K562 (cell line): ENCODE measurements around the gene CNTD1. TPM values are rescaled to one million over a fixed set of nuclear protein-coding genes. Genes with fewer than 3 reads are reported as not detected.

ENCODE experiments used
- CHD7 ChIP-seq: fragments of 200-600 bp; sonication (generic); IDR thresholded peaks from one replicate; pipeline ENCODE4 v1.6.1; 2012; ENCODE audit warnings: mild to moderate bottlenecking, low read depth, low read length, inconsistent platforms
- DPF2 ChIP-seq: fragments of 450-650 bp; IDR thresholded peaks from 2 replicates; pipeline ENCODE4 v1.6.1; 2016
- E2F3 ChIP-seq: fragments of 250-450 bp; sonication (Bioruptor Pico); IDR thresholded peaks from 2 replicates; pipeline ENCODE4 v1.4.0; 2020; ENCODE audit warnings: mild to moderate bottlenecking
- GMEB1 ChIP-seq: fragments of 250-450 bp; sonication (Bioruptor Pico); IDR thresholded peaks from 2 replicates; pipeline ENCODE4 v1.4.0; 2020; ENCODE audit warnings: mild to moderate bottlenecking
- IRF1 ChIP-seq: sonication (generic); formaldehyde crosslinking; IDR thresholded peaks from 2 replicates; pipeline ENCODE4 v1.8.0; 2022; ENCODE audit warnings: missing genetic modification reagents, mild to moderate bottlenecking, borderline replicate concordance
- JUNB ChIP-seq: fragments of 450-650 bp; formaldehyde crosslinking; conservative IDR thresholded peaks from 2 replicates; pipeline ENCODE4 v1.4.0; 2020; ENCODE audit warnings: mild to moderate bottlenecking
- RFX7 ChIP-seq: fragments of 250-450 bp; sonication (Bioruptor Pico); IDR thresholded peaks from 2 replicates; pipeline ENCODE4 v1.5.1; 2021; ENCODE audit warnings: mild to moderate bottlenecking
- ZKSCAN3 ChIP-seq: fragments of 250-450 bp; sonication (Bioruptor Pico); IDR thresholded peaks from 2 replicates; pipeline ENCODE4 v1.4.0; 2020
- polyA plus RNA-seq, 8 experiments: library from polyadenylated mRNA; depleted of rRNA in 4 of 8; stranded (reverse) in 5 of 8; unstranded in 3 of 8; fragments of >200 nt; fragmentation: Nextera tagmentation in 2 of 8; fragmentation: Illumina TruSeq in 1 of 8; extraction: Ambion mirVana in 2 of 8; extraction: Trizol in 1 of 8; gene quantifications; 2 replicates each; pipeline versions ENCODE4 v1.2.1 to v1.2.3, GENCODE V29; 2011 to 2014; ENCODE audit warnings: inconsistent platforms in 1 of 8, missing spikeins in 1 of 8
- total RNA-seq, 7 experiments: library from RNA; depleted of rRNA in 6 of 7; stranded (reverse); fragments of >200 nt in 6 of 7; fragmentation: Illumina TruSeq in 2 of 7; extraction: Trizol in 2 of 7; gene quantifications; 2 replicates each; pipeline versions ENCODE4 v1.2.1 to v1.2.3, GENCODE V29; 2011 to 2021; ENCODE audit warnings: low replicate concordance in 1 of 7

CNTD1 gene
- total and polyA plus RNA-seq, 9 of the 15 experiments (the other 6 are each of a cell fraction or from before 2014, with no cell fraction given): 0.12 to 0.86 (median 0.41) TPM; not detected in 1

- TF ChIP-seq CHD7: no peak
- TF ChIP-seq RFX7: no peak
- TF ChIP-seq GMEB1 (CRISPR knock-in tag): no peak
- TF ChIP-seq E2F3: no peak
- TF ChIP-seq DPF2: no peak
- TF ChIP-seq ZKSCAN3 (CRISPR knock-in tag): no peak
- no peak for TF ChIP-seq JUNB (CRISPR knock-in tag)
- TF ChIP-seq IRF1: no peak
Measured at GRCh38 chr17:42780851-42781638, 17.6 kb upstream of the CNTD1 start (continued).
